ENCODE data around the gene PODN.

DNA sequence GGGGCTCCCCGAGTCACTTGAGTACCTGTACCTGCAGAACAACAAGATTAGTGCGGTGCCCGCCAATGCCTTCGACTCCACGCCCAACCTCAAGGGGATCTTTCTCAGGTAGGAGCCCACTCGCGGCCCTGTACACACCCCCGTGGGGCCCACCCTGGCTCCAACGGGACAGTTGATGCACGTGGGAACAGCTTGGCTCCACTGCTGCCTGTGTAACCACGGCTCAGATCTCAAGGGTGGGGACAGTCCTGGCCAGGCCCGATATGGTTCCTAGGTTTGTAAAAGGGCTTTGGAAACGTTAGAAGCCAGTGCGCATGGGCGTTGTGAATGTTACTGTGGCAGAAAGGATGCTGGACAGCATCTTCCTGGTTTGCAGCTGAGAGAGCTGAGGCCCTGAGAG lies 18.8 kb downstream of the PODN start:
- TF ChIP-seq, protein P1, sequence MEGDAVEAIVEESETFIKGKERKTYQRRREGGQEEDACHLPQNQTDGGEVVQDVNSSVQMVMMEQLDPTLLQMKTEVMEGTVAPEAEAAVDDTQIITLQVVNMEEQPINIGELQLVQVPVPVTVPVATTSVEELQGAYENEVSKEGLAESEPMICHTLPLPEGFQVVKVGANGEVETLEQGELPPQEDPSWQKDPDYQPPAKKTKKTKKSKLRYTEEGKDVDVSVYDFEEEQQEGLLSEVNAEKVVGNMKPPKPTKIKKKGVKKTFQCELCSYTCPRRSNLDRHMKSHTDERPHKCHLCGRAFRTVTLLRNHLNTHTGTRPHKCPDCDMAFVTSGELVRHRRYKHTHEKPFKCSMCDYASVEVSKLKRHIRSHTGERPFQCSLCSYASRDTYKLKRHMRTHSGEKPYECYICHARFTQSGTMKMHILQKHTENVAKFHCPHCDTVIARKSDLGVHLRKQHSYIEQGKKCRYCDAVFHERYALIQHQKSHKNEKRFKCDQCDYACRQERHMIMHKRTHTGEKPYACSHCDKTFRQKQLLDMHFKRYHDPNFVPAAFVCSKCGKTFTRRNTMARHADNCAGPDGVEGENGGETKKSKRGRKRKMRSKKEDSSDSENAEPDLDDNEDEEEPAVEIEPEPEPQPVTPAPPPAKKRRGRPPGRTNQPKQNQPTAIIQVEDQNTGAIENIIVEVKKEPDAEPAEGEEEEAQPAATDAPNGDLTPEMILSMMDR (IDR thresholded peaks at IDR 0.05; ENCODE audit: poor library complexity) = no peak
- no peak for TF ChIP-seq EZH2phosphoT487 (IDR thresholded peaks at IDR 0.05; ENCODE audit: low read depth, severe bottlenecking, unreplicated experiment)

Measured in hepatocyte (in vitro differentiated cells).